SK-N-SH treated with all-trans-retinoic acid at 6 μM for 48 hours (cell line): ENCODE measurements around the gene ADAMTS6.

ENCODE experiments used
- ATAC-seq: fragments of 200-7000 bp; cut with Tn5 transposase; 3 replicates; pipeline ENCODE4 v1.9.1; 2020; ENCODE audit warnings: mild to moderate bottlenecking, moderate library complexity
- ARNTL ChIP-seq: fragments of 450-650 bp; formaldehyde crosslinking; IDR thresholded peaks from 2 replicates; pipeline ENCODE4 v1.5.0; 2020; ENCODE audit warnings: low read depth, mild to moderate bottlenecking, moderate library complexity, borderline replicate concordance
- BACH2 ChIP-seq: fragments of 250-450 bp; sonication (Bioruptor Pico); IDR thresholded peaks from 2 replicates; pipeline ENCODE4 v1.9.0; 2021; ENCODE audit warnings: mild to moderate bottlenecking, borderline replicate concordance
- CSDC2 ChIP-seq: fragments of 250-450 bp; sonication (Bioruptor Pico); IDR thresholded peaks from 2 replicates; pipeline ENCODE4 v1.5.0; 2020; ENCODE audit warnings: mild to moderate bottlenecking, moderate library complexity
- ESRRG ChIP-seq: fragments of 250-450 bp; sonication (Bioruptor Pico); IDR thresholded peaks from 2 replicates; pipeline ENCODE4 v1.6.1; 2021; ENCODE audit warnings: mild to moderate bottlenecking
- GLIS3 ChIP-seq: fragments of 250-450 bp; sonication (Bioruptor Pico); IDR thresholded peaks from 2 replicates; pipeline ENCODE4 v1.5.0; 2020; ENCODE audit warnings: mild to moderate bottlenecking, moderate library complexity
- ISL1 ChIP-seq: fragments of 250-450 bp; sonication (Bioruptor Pico); IDR thresholded peaks from 2 replicates; pipeline ENCODE4 v2.1.2; 2022; ENCODE audit warnings: mild to moderate bottlenecking, moderate library complexity
- OSR1 ChIP-seq: fragments of 250-450 bp; sonication (Bioruptor Pico); IDR thresholded peaks from 2 replicates; pipeline ENCODE4 v1.8.0; 2022; ENCODE audit warnings: moderate library complexity, mild to moderate bottlenecking, inconsistent platforms
- RARB ChIP-seq: fragments of 250-450 bp; sonication (Bioruptor Pico); IDR thresholded peaks from 2 replicates; pipeline ENCODE4 v1.8.0; 2021; ENCODE audit warnings: mild to moderate bottlenecking, moderate library complexity
- SNAI2 ChIP-seq: fragments of 250-450 bp; sonication (Bioruptor Pico); IDR thresholded peaks from 2 replicates; pipeline ENCODE4 v1.5.0; 2020; ENCODE audit warnings: mild to moderate bottlenecking, moderate library complexity
- TCF4 ChIP-seq: fragments of 250-450 bp; sonication (Bioruptor Pico); IDR thresholded peaks from 2 replicates; pipeline ENCODE4 v1.8.0; 2021; ENCODE audit warnings: mild to moderate bottlenecking, moderate library complexity, borderline replicate concordance
- TOX ChIP-seq: fragments of 250-450 bp; sonication (Bioruptor Pico); IDR thresholded peaks from 2 replicates; pipeline ENCODE4 v1.8.0; 2021; ENCODE audit warnings: mild to moderate bottlenecking, moderate library complexity, borderline replicate concordance
- ZC3H10 ChIP-seq: fragments of 250-450 bp; sonication (Bioruptor Pico); IDR thresholded peaks from 2 replicates; pipeline ENCODE4 v1.5.1; 2021; ENCODE audit warnings: mild to moderate bottlenecking, moderate library complexity
- ZFP3 ChIP-seq: fragments of 250-450 bp; sonication (Bioruptor Pico); IDR thresholded peaks from 2 replicates; pipeline ENCODE4 v1.5.0; 2020; ENCODE audit warnings: mild to moderate bottlenecking, moderate library complexity
- ZFP30 ChIP-seq: fragments of 450-650 bp; formaldehyde crosslinking; IDR thresholded peaks from 2 replicates; pipeline ENCODE4 v1.5.0; 2022; ENCODE audit warnings: mild to moderate bottlenecking, moderate library complexity
- ZNF565 ChIP-seq: fragments of 450-650 bp; formaldehyde crosslinking; conservative IDR thresholded peaks from 2 replicates; pipeline ENCODE4 v1.5.0; 2020; ENCODE audit warnings: low read depth, mild to moderate bottlenecking, moderate library complexity
- ZNF70 ChIP-seq: fragments of 450-650 bp; formaldehyde crosslinking; IDR thresholded peaks from 2 replicates; pipeline ENCODE4 v1.5.0; 2020; ENCODE audit warnings: mild to moderate bottlenecking, moderate library complexity
- ZNF8 ChIP-seq: fragments of 450-650 bp; formaldehyde crosslinking; IDR thresholded peaks from 2 replicates; pipeline ENCODE4 v1.5.0; 2020; ENCODE audit warnings: mild to moderate bottlenecking, moderate library complexity
- TF ChIP-seq, protein P1 (sequence below): fragments of 250-450 bp; sonication (Bioruptor Pico); IDR thresholded peaks from 2 replicates; pipeline ENCODE4 v1.8.0; 2021; ENCODE audit warnings: low read depth, mild to moderate bottlenecking, moderate library complexity, borderline replicate concordance
- TF ChIP-seq, protein P2 (sequence below): fragments of 250-450 bp; sonication (Bioruptor Pico); IDR thresholded peaks from 2 replicates; pipeline ENCODE4 v1.8.0; 2020; ENCODE audit warnings: mild to moderate bottlenecking, moderate library complexity, borderline replicate concordance
- TF ChIP-seq, protein P3 (sequence below): fragments of 250-450 bp; sonication (Bioruptor Pico); IDR thresholded peaks from 2 replicates; pipeline ENCODE4 v1.5.1; 2021; ENCODE audit warnings: mild to moderate bottlenecking, moderate library complexity
- TF ChIP-seq, protein P4 (sequence below): fragments of 250-450 bp; sonication (Bioruptor Pico); IDR thresholded peaks from 2 replicates; pipeline ENCODE4 v1.5.1; 2020; ENCODE audit warnings: low read depth, mild to moderate bottlenecking, moderate library complexity
- TF ChIP-seq, protein P5 (sequence below): fragments of 250-450 bp; sonication (Bioruptor Pico); IDR thresholded peaks from 2 replicates; pipeline ENCODE4 v1.5.0; 2020; ENCODE audit warnings: mild to moderate bottlenecking, moderate library complexity

Gene ADAMTS6

DNA sequence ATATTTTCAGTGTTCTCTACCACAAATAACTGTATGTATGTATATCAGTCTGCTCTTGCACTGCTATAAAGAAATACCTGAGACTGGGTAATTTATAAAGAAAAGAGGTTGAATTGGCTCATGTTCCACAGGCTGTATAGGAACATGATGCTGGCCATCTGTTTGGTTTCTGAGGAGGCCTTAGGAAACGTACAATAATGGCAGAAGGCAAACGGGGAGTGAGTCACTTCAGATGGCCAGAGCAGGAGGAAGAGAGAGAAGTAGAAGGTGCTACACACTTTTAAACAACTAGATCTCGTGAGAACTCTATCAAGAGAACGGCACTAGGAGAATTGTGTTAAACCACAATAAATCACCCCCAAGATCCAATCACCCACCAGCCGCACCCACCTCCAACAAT is 121.7 kb downstream of the ADAMTS6 start:
- no peak for TF ChIP-seq ZNF70 (CRISPR knock-in tag)
- TF ChIP-seq ZFP30 (CRISPR knock-in tag) = no peak
- no peak for TF ChIP-seq TOX
- ATAC-seq = no peak

DNA sequence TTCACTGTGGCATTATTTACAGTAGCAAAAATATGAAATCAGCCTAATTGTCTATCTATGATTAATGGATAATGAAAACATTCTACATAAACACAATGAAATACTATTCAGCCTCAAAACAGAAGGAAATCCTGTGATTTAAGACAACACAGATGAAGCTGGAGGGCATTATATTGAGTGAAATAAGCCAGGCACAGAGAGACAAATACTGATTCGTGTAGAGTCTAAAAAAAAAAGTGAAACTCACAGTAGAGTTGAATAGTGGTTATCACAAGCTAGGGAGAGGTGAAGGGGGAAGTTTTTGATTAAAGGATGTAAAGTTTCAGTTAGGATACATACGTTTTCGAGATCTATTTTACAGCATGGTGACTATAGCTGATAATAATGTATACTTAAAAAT is 122.2 kb downstream of the ADAMTS6 start:
- ATAC-seq = no peak
- TF ChIP-seq ZFP30 (CRISPR knock-in tag) (no peak), ZFP3 (CRISPR knock-in tag) (no peak), ZC3H10 (CRISPR knock-in tag) (no peak), GLIS3 (CRISPR knock-in tag) (no peak), RARB (CRISPR knock-in tag) (no peak), ZNF565 (CRISPR knock-in tag) (no peak), BACH2 (no peak), ZNF70 (CRISPR knock-in tag) (no peak), SNAI2 (CRISPR knock-in tag) (no peak), OSR1 (no peak), ESRRG (CRISPR knock-in tag) (no peak), CSDC2 (no peak), ISL1 (CRISPR knock-in tag) (no peak), ZNF8 (no peak), ARNTL (no peak)
- TF ChIP-seq, protein P1, sequence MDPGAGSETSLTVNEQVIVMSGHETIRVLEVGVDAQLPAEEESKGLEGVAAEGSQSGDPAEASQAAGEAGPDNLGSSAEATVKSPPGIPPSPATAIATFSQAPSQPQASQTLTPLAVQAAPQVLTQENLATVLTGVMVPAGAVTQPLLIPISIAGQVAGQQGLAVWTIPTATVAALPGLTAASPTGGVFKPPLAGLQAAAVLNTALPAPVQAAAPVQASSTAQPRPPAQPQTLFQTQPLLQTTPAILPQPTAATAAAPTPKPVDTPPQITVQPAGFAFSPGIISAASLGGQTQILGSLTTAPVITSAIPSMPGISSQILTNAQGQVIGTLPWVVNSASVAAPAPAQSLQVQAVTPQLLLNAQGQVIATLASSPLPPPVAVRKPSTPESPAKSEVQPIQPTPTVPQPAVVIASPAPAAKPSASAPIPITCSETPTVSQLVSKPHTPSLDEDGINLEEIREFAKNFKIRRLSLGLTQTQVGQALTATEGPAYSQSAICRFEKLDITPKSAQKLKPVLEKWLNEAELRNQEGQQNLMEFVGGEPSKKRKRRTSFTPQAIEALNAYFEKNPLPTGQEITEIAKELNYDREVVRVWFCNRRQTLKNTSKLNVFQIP = no peak
- TF ChIP-seq, protein P2, sequence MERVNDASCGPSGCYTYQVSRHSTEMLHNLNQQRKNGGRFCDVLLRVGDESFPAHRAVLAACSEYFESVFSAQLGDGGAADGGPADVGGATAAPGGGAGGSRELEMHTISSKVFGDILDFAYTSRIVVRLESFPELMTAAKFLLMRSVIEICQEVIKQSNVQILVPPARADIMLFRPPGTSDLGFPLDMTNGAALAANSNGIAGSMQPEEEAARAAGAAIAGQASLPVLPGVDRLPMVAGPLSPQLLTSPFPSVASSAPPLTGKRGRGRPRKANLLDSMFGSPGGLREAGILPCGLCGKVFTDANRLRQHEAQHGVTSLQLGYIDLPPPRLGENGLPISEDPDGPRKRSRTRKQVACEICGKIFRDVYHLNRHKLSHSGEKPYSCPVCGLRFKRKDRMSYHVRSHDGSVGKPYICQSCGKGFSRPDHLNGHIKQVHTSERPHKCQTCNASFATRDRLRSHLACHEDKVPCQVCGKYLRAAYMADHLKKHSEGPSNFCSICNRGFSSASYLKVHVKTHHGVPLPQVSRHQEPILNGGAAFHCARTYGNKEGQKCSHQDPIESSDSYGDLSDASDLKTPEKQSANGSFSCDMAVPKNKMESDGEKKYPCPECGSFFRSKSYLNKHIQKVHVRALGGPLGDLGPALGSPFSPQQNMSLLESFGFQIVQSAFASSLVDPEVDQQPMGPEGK (CRISPR knock-in tag) = no peak
- TF ChIP-seq, protein P3, sequence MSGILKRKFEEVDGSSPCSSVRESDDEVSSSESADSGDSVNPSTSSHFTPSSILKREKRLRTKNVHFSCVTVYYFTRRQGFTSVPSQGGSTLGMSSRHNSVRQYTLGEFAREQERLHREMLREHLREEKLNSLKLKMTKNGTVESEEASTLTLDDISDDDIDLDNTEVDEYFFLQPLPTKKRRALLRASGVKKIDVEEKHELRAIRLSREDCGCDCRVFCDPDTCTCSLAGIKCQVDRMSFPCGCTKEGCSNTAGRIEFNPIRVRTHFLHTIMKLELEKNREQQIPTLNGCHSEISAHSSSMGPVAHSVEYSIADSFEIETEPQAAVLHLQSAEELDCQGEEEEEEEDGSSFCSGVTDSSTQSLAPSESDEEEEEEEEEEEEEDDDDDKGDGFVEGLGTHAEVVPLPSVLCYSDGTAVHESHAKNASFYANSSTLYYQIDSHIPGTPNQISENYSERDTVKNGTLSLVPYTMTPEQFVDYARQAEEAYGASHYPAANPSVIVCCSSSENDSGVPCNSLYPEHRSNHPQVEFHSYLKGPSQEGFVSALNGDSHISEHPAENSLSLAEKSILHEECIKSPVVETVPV (CRISPR knock-in tag) = no peak
- TF ChIP-seq, protein P4, sequence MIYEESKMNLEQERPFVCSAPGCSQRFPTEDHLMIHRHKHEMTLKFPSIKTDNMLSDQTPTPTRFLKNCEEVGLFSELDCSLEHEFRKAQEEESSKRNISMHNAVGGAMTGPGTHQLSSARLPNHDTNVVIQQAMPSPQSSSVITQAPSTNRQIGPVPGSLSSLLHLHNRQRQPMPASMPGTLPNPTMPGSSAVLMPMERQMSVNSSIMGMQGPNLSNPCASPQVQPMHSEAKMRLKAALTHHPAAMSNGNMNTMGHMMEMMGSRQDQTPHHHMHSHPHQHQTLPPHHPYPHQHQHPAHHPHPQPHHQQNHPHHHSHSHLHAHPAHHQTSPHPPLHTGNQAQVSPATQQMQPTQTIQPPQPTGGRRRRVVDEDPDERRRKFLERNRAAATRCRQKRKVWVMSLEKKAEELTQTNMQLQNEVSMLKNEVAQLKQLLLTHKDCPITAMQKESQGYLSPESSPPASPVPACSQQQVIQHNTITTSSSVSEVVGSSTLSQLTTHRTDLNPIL (CRISPR knock-in tag) = no peak

DNA sequence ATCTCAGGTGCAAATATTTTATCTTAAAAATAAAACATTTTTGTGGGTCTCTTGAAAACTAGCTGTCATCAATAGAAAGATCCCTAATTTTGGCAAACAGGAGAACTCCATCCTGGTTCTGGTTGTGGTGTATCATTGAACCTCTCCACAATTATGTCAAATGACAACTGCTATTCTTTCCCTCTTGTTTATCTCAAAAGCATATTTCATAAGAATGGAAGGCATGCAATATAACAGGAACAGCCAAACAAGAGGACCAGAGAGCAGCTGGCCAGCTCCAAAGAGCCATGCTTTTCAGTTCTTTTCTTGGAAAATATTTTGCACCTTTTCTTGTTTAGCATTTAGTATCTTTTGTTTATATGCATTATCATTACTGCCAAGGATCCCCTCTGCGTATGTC is 125.4 kb downstream of the ADAMTS6 start:
- TF ChIP-seq RARB (CRISPR knock-in tag) (no peak), ISL1 (CRISPR knock-in tag) (no peak)
- TF ChIP-seq, protein P5, sequence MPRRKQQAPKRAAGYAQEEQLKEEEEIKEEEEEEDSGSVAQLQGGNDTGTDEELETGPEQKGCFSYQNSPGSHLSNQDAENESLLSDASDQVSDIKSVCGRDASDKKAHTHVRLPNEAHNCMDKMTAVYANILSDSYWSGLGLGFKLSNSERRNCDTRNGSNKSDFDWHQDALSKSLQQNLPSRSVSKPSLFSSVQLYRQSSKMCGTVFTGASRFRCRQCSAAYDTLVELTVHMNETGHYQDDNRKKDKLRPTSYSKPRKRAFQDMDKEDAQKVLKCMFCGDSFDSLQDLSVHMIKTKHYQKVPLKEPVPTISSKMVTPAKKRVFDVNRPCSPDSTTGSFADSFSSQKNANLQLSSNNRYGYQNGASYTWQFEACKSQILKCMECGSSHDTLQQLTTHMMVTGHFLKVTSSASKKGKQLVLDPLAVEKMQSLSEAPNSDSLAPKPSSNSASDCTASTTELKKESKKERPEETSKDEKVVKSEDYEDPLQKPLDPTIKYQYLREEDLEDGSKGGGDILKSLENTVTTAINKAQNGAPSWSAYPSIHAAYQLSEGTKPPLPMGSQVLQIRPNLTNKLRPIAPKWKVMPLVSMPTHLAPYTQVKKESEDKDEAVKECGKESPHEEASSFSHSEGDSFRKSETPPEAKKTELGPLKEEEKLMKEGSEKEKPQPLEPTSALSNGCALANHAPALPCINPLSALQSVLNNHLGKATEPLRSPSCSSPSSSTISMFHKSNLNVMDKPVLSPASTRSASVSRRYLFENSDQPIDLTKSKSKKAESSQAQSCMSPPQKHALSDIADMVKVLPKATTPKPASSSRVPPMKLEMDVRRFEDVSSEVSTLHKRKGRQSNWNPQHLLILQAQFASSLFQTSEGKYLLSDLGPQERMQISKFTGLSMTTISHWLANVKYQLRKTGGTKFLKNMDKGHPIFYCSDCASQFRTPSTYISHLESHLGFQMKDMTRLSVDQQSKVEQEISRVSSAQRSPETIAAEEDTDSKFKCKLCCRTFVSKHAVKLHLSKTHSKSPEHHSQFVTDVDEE = no peak
- TF ChIP-seq, all 23 proteins: peak for 0
- ATAC-seq = no peak

DNA sequence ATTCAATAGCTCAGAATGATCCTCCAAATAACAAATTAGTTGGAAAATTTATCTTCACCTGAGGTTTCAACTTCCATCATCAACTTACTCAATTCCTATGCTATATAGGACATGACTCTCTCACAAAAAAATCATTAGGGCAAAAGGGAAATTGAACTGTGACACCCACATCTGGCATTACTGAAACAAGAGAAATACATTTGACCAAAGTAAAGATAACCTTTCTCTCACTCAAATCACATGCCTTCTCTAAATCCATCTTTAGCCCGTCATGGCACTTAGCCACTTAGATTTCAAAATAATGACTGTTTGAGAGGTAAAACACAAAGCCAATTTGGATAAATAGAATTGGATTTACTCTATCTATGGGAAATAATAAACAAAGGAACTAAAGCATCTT is 126.4 kb downstream of the ADAMTS6 start:
- no peak for TF ChIP-seq ISL1 (CRISPR knock-in tag)
- no peak for TF ChIP-seq GLIS3 (CRISPR knock-in tag)
- no peak for TF ChIP-seq TCF4 (CRISPR knock-in tag)
- TF ChIP-seq, protein P3 (CRISPR knock-in tag) = no peak
- TF ChIP-seq TOX = no peak
- TF ChIP-seq OSR1 = no peak
- TF ChIP-seq, protein P2 (CRISPR knock-in tag) = no peak
- no peak for TF ChIP-seq ZNF70 (CRISPR knock-in tag)
- TF ChIP-seq SNAI2 (CRISPR knock-in tag) = no peak
- ATAC-seq = no peak
